NOMO-1 treated with dmso at 0.1 percent for 144 hours (cell line): ENCODE measurements around the gene KRT38.
"Not testable (repeated sequence)": the region's sequence is repeated elsewhere in the genome, so short reads cannot be mapped to it uniquely, and the experiment has no call there.

Experiments
- DNase-seq: peaks from one replicate; lab custom pipeline; 2025; ENCODE audit not compliant: unreplicated experiment; lab: John Stamatoyannopoulos, UW

KRT38 gene

GRCh38 chr17:41396340-41396739, 44.4 kb downstream of the KRT38 start:
- no peak for DNase-seq

GRCh38 chr17:41395611-41396010, 45.2 kb downstream of the KRT38 start:
- DNase-seq, result no peak

- DNase-seq, result not testable (repeated sequence)
Measured at GRCh38 chr17:41395044-41395443, 45.7 kb downstream of the KRT38 start.

DNA sequence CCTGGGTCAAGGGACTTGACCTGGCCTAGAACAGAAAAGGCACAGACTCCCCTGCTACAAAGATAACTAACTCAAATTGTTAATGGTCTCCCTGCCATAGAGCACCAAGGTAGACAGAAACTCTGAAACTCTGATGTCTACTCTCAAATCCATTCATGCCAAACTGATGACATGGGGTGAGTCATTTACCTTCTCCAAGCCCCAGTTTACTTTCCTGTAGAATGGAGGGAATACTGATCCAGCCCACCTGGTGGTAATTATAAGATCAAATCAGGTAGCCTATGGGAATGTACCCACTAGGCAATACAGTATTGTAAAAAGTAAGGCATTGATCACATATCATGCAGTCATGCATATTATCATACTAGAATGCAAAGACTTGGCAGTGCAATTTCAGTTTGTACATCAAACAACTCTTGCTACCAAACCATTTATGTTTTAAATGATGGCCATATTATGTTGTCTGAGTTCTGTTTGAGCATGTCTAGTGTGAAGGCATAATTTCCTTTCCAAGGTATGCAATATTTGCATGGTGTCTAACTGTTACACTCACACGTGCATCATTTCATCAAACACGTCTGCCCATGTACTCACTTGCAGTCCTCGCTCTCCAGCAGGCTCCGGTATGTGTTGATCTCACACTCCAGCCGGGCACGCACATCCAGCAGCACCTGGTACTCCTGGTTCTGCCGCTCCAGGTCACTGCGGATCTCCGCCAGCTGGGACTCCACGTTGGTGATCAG, 46.4 kb downstream of the KRT38 start:
- no peak for DNase-seq

DNA sequence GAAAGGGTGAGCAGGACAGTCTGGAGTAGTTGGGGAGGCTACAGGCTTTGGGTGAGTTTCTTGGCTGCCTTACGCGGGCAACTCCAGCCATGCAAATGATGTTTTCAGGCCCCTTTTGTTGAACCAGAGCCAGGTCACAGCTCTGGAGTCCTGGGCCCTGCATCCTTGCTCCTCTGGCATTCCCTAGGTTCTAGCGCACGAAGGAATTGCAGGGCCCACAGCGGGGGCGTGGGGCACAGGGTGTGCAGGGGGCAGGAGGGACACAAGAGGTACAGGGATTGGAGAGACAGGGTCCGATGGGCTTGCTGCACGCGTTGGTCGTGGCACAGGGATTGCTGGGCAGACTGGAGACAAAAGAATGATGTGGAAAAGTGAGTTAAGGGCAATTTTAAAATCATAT, 47.0 kb downstream of the KRT38 start:
- DNase-seq, result no peak

GRCh38 chr17:41393294-41393693, 47.5 kb downstream of the KRT38 start:
- DNase-seq, result no peak

- DNase-seq, result no peak
Measured at GRCh38 chr17:41392278-41392677, 48.5 kb downstream of the KRT38 start.

DNA sequence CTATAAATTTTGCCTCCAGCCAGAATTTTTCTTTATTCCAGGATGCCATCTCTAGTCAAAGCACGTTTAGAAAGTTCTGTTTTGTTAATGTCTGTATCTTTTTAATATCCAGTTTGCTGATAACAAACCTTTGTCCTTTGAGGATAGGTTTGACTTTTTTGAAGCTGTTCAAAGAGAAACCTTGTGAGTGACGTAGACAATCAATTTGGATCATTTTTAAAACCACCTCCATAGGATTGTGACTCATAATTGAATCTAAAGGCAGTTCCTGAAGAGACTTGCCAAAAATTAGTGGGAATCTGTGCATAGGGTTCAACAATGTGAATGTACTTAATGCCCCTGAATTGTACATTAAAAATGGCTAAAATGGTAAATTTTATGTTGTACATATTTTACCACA, 49.2 kb downstream of the KRT38 start:
- DNase-seq, result no peak

GRCh38 chr17:41390411-41390938, 50.3 kb downstream of the KRT38 start:
- no peak for DNase-seq

DNA sequence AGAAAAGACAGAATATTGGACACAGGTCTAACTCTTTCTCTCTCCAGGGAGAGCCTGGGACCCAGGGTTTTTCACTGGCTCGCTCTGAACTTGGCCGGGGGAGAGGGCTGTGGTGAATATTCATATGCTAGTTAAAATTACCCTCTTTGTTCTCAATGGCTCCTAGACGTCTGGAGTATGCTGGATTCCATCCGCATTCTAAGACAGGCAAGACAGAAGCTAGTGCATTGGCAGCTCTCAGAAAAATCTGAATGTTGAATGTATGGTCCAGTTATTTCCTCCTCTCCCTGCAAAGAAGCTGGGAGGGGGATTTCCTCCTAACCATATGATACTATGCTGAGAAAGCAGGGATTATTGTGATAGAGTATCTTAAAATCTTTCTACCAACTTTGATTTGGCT, 53.1 kb downstream of the KRT38 start:
- no peak for DNase-seq

DNA sequence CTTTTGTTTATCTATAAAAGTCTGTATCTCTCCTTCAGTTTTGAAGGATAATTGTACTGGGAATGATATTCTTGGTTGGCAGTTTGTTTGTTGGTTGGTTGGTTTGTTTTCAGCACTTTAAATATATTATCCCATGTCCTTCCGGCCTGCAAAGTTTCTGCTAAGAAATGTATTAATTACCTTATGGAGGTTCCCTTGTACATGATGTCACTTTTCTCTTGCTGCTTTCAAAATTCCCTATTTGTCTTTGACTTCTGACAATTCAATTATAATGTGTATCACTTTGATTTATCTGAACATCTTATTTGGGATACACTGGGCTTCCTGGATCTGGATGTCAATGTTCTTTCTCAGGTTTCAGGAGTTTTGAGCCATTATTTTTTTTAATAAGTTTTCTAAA, 54.6 kb downstream of the KRT38 start:
- DNase-seq, result no peak
